GM12878 (cell line): Measurements from ENCODE around the gene CAP2. TPM values are rescaled to one million over a fixed set of nuclear protein-coding genes. Genes with fewer than 3 reads are reported as not detected.
A peak's percentile ranks its signal among the peaks of the same experiment; 100 is the strongest.

Source experiments
- ATAC-seq: fragments of 200-7000 bp; cut with Tn5 transposase; 3 replicates; pipeline ENCODE4 v1.9.1; 2020; ENCODE audit warnings: mild to moderate bottlenecking, moderate library complexity
- BruUV-seq: library from RNA; stranded (reverse); fragments of 400-500 nt; replicated peaks from 2 replicates; lab custom pipeline; 2021; lab: Mats Ljungman, UMichigan
- CTCF ChIA-PET: fragments of 300-600 bp; sonication (Branson Sonifier 250); formaldehyde crosslinking; extraction: SDS; loops from one replicate; lab custom pipeline; 2021; ENCODE audit warnings: inconsistent platforms; lab: Yijun Ruan, JAX
- POLR2A ChIA-PET: fragments of 350-600 bp; formaldehyde crosslinking; extraction: SDS; loops from one replicate; lab custom pipeline; 2021; ENCODE audit warnings: inconsistent platforms; lab: Charles Lee
- RAD21 ChIA-PET: fragments of 300-600 bp; sonication (Branson Sonifier 250); formaldehyde crosslinking; loops from one replicate; lab custom pipeline; 2023; ENCODE audit warnings: antibody characterized with exemption; ENCODE audit not compliant: unreplicated experiment; lab: Charles Lee
- SMC1A ChIA-PET: fragments of 300-600 bp; sonication (Branson Sonifier 250); formaldehyde crosslinking; loops from one replicate; lab custom pipeline; 2023; ENCODE audit not compliant: unreplicated experiment, uncharacterized antibody; lab: Charles Lee
- DNase-seq: peaks from one replicate; pipeline ENCODE4 v3.0.0-alpha.2; 2011; ENCODE audit warnings: low read depth, low spot score
- FAIRE-seq: peaks from 3 replicates; lab custom pipeline; 2011; peaks lifted over from hg19 to GRCh38; lab: Jason Lieb, UNC
- H2AFZ ChIP-seq: 2 replicates; pipeline ENCODE4 v1.6.0; 2011; ENCODE audit warnings: low read depth, low read length, control low read depth; ENCODE audit not compliant: control insufficient read depth
- H3K27ac ChIP-seq: 2 replicates; pipeline ENCODE4 v1.5.1; 2011; ENCODE audit warnings: control low read depth; ENCODE audit not compliant: control insufficient read depth, insufficient read depth
- H3K27me3 ChIP-seq, 2 experiments: replicated peaks in 1 of 2; 2 replicates each; pipeline versions ENCODE4 v1.6.0 to v1.6.1; 2011; ENCODE audit warnings: low read length in 1 of 2; ENCODE audit not compliant: control insufficient read depth in 2 of 2, insufficient read depth in 2 of 2
- H3K36me3 ChIP-seq, 2 experiments: 2 replicates each; pipeline ENCODE4 v1.5.1; 2011; ENCODE audit warnings: low read length in 1 of 2; ENCODE audit not compliant: control insufficient read depth in 2 of 2, insufficient read depth in 2 of 2
- H3K4me1 ChIP-seq: 2 replicates; pipeline ENCODE4 v1.6.1; 2011; ENCODE audit warnings: mild to moderate bottlenecking, low read length, moderate library complexity, mixed read lengths; ENCODE audit not compliant: control insufficient read depth, insufficient read depth
- H3K4me2 ChIP-seq: 2 replicates; pipeline ENCODE4 v1.6.0; 2011; ENCODE audit warnings: control low read depth; ENCODE audit not compliant: control insufficient read depth, insufficient read depth
- H3K4me3 ChIP-seq: fragments of 200-600 bp; sonication (generic); 2 replicates; pipeline ENCODE4 v1.5.1; 2016
- H3K79me2 ChIP-seq: 2 replicates; pipeline ENCODE4 v1.6.0; 2011; ENCODE audit warnings: low read length; ENCODE audit not compliant: control insufficient read depth, insufficient read depth
- H3K9ac ChIP-seq: 2 replicates; pipeline ENCODE4 v1.8.0; 2011; ENCODE audit warnings: low read length, control low read depth, mixed read lengths; ENCODE audit not compliant: control insufficient read depth, insufficient read depth
- H3K9me3 ChIP-seq: replicated peaks from 3 replicates; pipeline ENCODE4 v1.5.1; 2011; ENCODE audit warnings: mild to moderate bottlenecking, low read length; ENCODE audit not compliant: control insufficient read depth, insufficient read depth
- H4K20me1 ChIP-seq: 2 replicates; pipeline ENCODE4 v1.6.0; 2011; ENCODE audit not compliant: control insufficient read depth, insufficient read depth
- IKZF2 ChIP-seq, 2 experiments: fragments of 450-650 bp; IDR thresholded peaks; 2 replicates each; pipeline ENCODE4 v1.6.1; 2017; ENCODE audit warnings: mild to moderate bottlenecking in 2 of 2, moderate library complexity in 2 of 2
- MTA2 ChIP-seq: fragments of 450-650 bp; IDR thresholded peaks from 2 replicates; pipeline ENCODE4 v1.6.1; 2016; ENCODE audit warnings: low read depth, mild to moderate bottlenecking, moderate library complexity
- NR2C1 ChIP-seq: fragments of 450-650 bp; IDR thresholded peaks from 2 replicates; pipeline ENCODE4 v1.6.1; 2017; ENCODE audit warnings: antibody characterized with exemption, mild to moderate bottlenecking, moderate library complexity
- ZBED1 ChIP-seq: IDR thresholded peaks from 2 replicates; pipeline ENCODE4 v1.6.1; 2016; ENCODE audit warnings: borderline replicate concordance
- ZNF384 ChIP-seq: IDR thresholded peaks from 2 replicates; pipeline ENCODE4 v1.6.1; 2012; ENCODE audit warnings: low read depth, mild to moderate bottlenecking, low read length, improper control_type of control experiment, borderline replicate concordance
- ZNF687 ChIP-seq: fragments of 450-650 bp; IDR thresholded peaks from 2 replicates; pipeline ENCODE4 v1.6.1; 2017; ENCODE audit warnings: mild to moderate bottlenecking, moderate library complexity
- WGBS: methylation state at CpG from one replicate; pipeline ENCODE4 v1.1.6; 2016; ENCODE audit warnings: low lambda C conversion rate; ENCODE audit not compliant: insufficient replicate concordance, insufficient coverage; ENCODE audit errors: missing lambda C conversion rate; 5-methylcytosine and 5-hydroxymethylcytosine counted together
- in situ Hi-C: fragments of 300-500 bp; cut with MboI; formaldehyde crosslinking; loops from 9 replicates; pipeline ENCODE4 v1.14.3; 2018; ENCODE audit warnings: mixed read lengths
- intact Hi-C: fragments of 100-400 bp; cut with micrococcal nuclease; formaldehyde crosslinking; loops from one replicate; pipeline ENCODE4 v1.14.2; 2022; ENCODE audit not compliant: unreplicated experiment
- polyA plus RNA-seq, 11 experiments: library from polyadenylated mRNA; depleted of rRNA in 4 of 11; unstranded in 6 of 11; stranded (reverse) in 5 of 11; fragments of >200 nt; fragmentation: Nextera tagmentation in 4 of 11; fragmentation: Illumina TruSeq in 1 of 11; extraction: Ambion mirVana in 4 of 11; extraction: Trizol in 1 of 11; gene quantifications; 1 replicate in 1 of 11; 2 replicates in 10 of 11; pipeline versions ENCODE4 v1.2.1 to v1.2.3, GENCODE V29; 2011 to 2016; ENCODE audit warnings: inconsistent platforms in 2 of 11, missing spikeins in 2 of 11, low read depth in 1 of 11
- total RNA-seq, 4 experiments: library from RNA; depleted of rRNA in 3 of 4; stranded (reverse); fragments of >200 nt in 3 of 4; fragmentation: Illumina TruSeq in 1 of 4; extraction: Trizol in 1 of 4; gene quantifications; 2 replicates each; pipeline versions ENCODE4 v1.2.1 to v1.2.3, GENCODE V29; 2013 to 2021

CAP2 gene
- total and polyA plus RNA-seq, 10 of the 15 experiments (the other 5 are each of a cell fraction or from before 2014, with no cell fraction given): 0.10 to 2.0 (median 0.15) TPM; not detected in 7

DNA sequence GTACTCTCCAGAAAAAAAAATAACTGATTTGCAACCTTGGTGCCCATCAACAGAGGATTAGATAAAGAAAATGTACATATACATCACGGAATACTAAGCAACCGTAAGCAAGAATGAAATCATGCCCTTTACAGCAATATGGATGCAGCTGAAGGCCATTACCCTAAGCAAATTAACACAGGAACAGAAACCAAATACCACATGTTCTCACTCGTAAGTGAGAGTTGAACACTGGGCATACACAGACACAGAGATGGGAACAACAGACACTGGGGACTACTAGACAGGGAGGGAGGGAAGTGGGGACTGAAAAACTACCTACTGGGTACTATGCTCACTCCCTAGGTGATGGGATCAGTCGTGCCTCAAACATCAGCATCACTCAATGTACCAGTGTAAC is 32.8 kb upstream of the CAP2 start (continued):
- TF ChIP-seq ZNF384: no peak
- TF ChIP-seq IKZF2 (IDR thresholded peaks at IDR 0.05): peak in 1 of 2 experiments; percentile 40; a peak in 1 of 4 replicates
- TF ChIP-seq, all 136 proteins: peak for 5

DNA sequence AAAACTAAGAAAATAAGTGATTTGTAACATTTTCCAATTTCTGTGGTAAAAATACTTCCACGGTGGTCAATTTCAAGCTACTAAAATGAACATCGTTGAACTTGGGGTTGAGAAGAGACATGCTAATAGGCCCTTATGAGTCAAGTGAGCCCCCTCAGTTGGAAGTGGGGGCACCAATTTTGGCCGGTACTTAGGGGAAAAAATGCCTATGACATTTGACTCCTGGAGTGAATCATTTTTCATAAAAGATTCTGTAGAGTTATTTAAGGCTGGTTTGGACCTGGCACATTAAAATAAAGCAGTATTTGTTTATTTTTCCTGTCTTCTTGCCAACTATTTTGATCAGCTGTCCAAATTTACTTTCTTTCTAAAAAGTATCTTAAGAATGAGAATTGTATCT is 32.4 kb upstream of the CAP2 start:
- in situ Hi-C loops: no loop called here
- H3K79me2 ChIP-seq: no peaks in the 10 kb centered on the region
- no peak overlapping the region for H3K4me2 ChIP-seq
- RAD21 ChIA-PET: interaction anchor here (0.6 kb wide), 1 partner anchor 86 kb away, joined by 3 read pairs; no protein-coding TSS in a partner anchor
- intact Hi-C loops: no loop called here
- H3K9ac ChIP-seq: no peak overlapping the region
- DNase-seq (no peak), ATAC-seq (peak; percentile 61), FAIRE-seq (no peak)
- no peaks in the 10 kb centered on the region for H3K27me3 ChIP-seq
- CTCF ChIA-PET: interaction anchor here (0.8 kb wide), 1 partner anchor 69 kb away, joined by 3 read pairs; no protein-coding TSS in a partner anchor
- POLR2A ChIA-PET: no interaction called here
- no peaks in the 10 kb centered on the region for H3K9me3 ChIP-seq
- no peak overlapping the region for H3K4me3 ChIP-seq
- WGBS: 17% methylated on average over 3 of the region's 3 CpGs
- SMC1A ChIA-PET: interaction anchor here (0.7 to 2.1 kb wide), 4 partner anchors 15 to 57 kb away, joined by 3 to 5 read pairs (median 4); no protein-coding TSS in a partner anchor
- BruUV-seq: no TSS peak
- TF ChIP-seq ZBED1: no peak
- no peak for TF ChIP-seq NR2C1
- no peak for TF ChIP-seq ZNF687
- 0 out of 2 replicates have a peak, but pooled peaks have one; percentile 3 for TF ChIP-seq MTA2
- H4K20me1 ChIP-seq: no peaks in the 10 kb centered on the region
- H3K27ac ChIP-seq: no peak overlapping the region
- H3K4me1 ChIP-seq: no peaks in the 10 kb centered on the region
- no peaks in the 10 kb centered on the region for H3K36me3 ChIP-seq
- H2AFZ ChIP-seq: no peak overlapping the region
